Measurements from ENCODE around the gene SLC35F6.

- TF ChIP-seq CTCF (IDR thresholded peaks at IDR 0.05), result no peak
- no peak for TF ChIP-seq POLR2A (IDR thresholded peaks at IDR 0.05)
Observed at GRCh38 chr2:26744953-26745352, 19.1 kb upstream of the SLC35F6 start.
